Activated T-cell treated with anti-CD3 and anti-CD28 coated beads for 4 hours (primary cell): ENCODE results near the gene SLC44A2.

Experiments used
- DNase-seq: peaks from one replicate; pipeline ENCODE4 v3.0.0-alpha.2; 2020

The SLC44A2 gene

DNA sequence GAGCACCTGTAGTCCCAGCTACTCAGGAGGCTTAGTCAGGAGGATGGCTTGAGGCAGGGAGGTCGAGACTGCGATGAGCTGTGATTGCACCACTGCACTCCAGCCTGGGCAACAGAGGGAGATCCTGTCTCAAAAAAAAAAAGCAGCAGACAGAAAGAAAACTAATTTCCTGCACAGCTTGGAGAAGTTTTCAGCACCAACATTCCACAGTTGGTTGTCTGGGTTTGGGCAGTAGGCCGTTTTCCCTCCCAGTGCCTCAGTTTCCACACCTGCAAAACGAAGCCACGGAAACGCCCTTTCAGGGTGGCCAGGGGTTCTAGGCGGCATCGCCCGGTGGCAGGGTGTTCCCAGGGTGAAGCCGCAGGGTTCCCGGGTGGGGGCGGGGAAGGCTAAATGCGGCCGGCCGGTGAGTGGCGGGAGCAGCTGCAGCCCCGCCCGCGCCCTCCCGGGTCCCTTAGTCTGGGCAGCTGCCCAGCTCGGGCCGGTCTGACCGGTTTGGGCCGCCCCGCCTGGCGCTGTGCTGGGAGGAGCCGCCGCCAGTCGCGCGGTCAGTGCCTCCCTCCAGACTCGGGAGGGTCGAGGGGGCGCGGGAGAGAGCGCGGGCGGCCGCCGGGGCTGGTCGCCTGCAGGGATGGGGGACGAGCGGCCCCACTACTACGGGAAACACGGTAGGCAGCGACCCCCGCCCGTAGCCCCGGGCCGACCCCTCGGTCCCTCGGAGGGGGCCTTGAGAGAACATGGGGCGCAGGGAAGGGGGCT lies at the start of gene SLC44A2:
Gene SLC44A2, plus strand, starts transcription at position 551 of the 759 bp plus-strand sequence. Its CDS starts 81 bp downstream, at position 632.
- no peak for DNase-seq

DNA sequence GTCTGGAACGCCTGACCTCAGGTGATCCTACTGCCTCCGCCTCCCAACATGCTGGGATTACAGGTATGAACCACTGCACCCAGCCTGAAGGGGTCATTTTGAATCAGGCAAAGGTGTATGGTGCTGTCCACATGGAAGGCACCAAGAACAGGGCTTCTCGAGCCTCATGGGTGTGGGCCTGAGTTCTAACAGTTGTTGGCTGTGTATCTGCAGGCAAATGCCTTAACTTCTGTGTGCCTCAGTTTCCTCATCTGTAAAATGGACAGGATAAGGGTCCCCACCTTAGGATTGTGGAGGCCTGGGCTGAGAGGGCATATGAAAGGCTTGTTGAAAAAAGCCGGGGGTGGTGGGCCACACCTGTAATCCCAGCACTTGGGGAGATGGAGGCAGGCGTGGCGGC lies 47.4 kb upstream of the SLC44A2 start:
- no peak for DNase-seq

DNA sequence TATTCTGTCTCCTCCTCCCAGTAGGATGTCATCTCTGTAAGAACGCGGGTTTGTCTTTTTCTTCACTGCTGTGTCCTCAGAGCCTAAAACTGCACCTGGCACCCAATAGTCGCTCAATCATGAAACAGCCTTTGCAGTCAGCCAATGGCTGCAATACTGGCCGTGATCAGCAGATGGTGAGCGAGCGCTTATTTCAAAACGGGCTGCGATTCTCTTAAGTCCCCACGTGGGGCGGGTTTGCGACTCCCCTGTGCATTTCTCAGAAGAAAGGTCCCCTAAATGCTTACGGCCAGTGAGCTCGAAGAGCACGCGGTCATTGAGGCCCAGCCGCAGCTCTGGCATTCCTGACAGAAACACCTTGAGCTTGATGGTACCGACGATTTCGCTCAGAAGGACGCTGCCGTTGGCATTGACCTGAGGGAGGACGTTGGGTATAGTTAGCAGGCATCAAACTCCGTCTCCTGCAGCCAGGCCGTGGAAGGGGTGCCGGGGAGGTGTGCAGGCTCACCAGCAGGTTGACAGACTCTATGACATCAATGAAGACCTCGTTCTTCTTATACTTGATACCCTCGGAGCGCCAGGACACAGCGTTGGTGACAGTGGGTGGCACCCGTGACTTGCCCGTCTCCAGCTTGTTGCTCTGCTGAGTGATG lies 44.2 kb upstream of the SLC44A2 start:
- peak; percentile 91 for DNase-seq

DNA sequence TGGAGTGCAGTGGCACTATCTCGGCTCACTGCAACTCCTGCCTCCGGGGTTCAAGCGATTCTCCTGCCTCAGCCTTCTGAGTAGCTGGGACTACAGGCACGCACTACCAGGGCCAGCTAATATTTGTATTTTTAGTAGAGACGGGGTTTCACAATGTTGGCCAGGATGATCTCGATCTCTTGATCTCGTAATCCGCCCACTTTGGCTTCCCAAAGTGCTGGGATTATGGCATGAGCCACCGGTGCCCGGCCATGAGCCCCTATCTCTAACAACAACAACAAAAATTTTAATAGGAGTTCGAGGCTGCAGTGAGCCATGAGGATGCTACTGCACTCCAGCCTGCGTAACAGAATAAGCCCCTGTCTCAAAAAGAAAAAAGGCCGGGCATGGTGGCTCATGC lies 43.3 kb upstream of the SLC44A2 start:
- no peak for DNase-seq

DNA sequence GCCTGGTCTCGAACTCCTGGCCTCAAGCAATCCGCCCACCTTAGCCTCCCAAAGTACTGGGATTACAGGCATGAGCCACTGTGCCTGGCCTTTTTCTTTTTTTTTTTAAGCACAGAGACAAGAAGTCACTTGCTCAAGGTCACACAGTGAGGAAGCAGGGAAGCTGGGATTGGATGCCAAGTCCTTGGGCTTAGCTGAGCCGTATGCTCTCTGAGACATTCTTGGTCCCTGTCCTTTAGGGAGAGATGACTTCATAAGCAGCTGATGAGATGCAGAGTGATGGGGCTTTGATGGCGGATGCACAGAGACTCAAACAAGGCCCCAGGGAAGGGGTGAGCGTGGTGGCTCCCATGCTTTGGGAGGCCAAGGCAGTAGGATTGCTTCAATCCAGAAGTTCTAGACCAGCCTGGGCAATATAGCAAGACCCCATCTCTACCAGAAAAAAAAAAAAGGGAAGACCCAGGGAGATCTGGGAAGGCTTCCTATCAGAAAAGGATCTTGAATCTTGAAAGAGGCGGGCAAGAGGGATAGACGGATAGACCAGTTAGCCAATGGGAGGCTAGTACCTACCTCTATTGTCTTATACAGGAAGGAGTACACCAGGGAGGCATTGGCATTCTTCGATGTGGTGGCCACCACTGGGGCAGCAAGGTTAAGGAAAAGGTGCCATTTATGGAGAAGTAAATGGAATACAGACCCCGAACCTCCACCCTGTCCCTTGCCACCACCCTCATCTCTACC lies 42.1 kb upstream of the SLC44A2 start:
- no peak for DNase-seq

DNA sequence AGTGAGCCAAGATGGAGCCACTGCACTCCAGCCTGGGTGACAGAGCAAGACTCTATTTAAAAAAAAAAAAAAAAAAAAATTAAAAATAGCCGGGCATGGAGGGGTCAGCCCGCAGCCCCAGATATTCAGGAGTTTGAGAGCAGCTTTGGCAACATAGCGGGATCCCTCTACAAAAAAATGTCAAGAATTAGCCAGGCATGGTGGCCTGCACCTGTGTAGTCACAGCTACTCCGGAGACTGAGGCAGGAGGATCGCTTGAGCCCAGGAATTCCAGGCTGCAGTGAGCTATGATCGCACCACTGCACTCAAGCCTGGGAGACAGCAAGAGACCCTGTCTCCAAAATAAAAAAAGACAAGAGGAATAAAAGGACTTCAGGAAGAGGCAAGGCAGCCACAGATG lies 39.0 kb upstream of the SLC44A2 start:
- no peak for DNase-seq

DNA sequence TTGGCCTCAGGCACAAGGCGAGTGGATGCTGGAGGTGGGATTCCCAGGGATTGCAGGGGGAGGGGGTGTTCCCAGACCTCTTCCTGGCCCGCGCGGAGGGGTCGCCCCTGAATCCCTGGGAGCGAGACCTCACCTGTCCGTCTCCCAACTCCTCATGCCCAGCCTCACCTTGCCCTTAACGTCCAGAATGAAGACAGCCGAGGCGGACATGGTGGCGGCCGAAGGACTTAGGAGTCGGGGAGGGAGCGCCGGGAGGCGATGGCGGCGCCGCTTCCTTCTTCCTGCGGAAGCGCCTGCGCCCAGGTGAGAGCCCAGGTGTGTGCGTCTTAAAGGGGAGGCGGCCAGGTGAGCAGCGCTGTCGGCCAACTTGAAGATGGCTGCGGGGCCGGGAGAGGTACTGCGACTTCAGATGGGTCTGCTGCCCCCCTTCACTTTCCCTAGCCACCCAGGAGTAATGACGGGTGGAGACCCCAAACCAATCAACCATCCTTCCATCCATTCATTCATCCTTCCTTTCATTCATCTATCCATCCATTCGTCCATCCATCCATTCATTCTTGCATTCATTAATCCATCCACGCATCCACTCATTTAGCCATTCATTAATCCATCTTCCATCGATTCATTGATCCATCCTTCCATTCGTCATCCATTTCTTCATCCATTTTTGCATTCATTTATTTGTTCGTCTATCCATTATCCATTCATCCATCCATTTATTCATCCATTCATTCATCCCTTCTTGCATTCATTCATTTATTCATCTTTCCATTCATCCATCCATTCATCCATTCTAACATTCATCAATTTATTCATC lies 38.1 kb upstream of the SLC44A2 start, which contains the start of gene AP1M2:
Gene AP1M2, minus strand, starts transcription at position 291 of the 817 bp plus-strand sequence. Its CDS starts 81 bp downstream, at position 210.
- no peak for DNase-seq

DNA sequence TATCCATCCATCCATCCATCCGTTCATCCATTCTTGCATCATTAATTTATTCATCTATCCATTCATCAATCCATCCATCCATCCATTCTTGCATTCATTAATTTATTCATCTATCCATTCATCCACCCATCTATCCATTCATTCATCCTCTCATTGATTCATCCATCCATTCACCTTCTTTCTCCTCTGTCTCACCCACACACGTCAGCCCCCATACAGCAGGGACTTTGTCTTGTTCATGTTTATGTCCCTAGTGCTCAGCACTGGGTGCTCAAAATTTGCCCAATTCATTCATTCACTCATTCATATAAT lies 37.6 kb upstream of the SLC44A2 start:
- DNase-seq, result no peak

DNA sequence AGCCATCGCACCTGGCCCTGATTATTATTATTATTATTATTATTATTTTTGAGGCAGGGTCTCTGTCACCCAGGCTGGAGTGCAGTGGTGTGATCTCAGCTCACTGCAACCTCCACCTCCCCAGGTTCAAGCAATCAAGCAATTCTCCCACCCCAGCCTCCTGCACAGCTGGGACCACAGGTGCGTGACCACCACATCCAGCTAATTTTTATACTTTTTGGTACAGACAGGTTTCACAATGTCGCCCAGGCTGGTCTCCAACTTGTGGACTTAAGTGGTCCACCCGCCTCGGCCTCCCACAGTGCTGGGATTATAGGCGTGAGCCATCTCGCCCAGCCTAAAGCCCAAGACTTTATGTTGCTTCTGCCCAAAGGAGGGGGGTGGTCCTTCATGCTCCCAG lies 32.2 kb upstream of the SLC44A2 start:
- no peak for DNase-seq

DNA sequence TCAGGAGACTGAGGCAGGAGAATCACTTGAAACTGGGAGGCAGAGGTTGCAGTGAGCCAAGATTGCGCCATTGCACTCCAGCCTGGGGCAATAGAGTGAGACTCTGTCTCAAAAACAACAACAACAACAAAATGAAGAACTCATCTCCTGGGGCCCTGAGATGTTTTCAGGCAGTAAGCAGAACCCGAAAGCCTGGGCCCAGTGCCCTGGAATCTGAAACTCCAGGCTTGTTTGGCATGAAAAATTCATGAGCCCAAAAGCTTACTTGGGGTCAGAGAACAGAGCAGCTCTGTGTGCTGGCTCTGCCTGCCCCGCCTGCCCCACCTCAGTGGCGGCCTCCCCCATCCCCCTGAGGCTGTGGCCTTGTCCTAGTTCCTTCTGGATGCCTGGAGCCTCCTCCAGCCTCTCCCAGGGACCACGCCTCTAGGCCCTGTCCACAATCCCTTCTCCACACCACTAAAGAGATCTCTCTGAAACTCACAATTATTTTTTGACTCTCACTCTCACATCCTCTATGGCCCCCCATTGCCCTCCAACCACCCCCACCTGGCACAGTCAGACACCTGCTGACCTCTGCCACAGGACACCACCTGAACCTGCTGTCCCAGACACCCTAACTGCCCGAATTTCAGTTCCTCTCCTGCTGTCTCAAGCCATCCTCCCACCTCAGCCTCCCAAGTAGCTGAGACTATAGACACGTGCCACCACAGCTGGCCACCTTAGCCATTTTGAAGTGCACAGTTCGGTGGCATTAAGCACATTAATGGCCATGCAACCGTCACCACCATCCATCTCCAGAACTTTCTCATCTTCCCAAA lies 31.3 kb upstream of the SLC44A2 start:
- no peak for DNase-seq

DNA sequence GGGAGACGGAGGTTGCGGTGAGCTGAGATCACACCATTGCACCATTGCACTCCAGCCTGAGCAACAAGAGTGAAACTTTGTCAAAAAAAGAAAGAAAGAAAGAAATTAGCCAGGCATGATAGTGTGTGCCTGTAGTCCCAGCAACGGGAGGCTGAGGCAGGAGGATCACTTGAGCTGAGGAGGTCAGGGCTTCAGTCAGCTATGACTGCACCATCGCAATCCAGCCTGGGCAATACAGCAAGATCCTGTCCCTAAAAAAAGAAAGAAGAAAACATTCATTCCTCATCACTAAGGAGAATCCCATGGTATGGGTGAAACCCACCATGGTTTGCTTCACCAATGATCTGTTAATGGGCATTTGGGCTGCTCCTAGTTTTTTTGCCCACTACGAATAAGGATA lies 25.2 kb upstream of the SLC44A2 start:
- DNase-seq, result no peak

DNA sequence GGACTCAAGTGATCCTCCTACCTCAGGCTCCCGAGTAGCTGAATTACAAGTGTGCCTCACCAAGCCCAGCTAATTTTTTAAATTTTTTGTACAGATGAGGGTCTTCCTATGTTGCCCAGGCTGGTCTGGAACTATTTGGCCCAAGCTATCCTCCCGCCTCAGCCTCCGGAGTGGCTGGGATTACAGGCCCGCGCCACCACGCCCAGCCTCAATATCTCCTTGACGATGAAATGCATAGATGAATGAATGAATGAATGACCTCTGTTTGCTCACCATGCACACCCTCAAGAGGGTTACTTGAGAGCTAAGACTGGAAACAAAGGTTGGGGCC lies 23.4 kb upstream of the SLC44A2 start:
- no peak for DNase-seq

DNA sequence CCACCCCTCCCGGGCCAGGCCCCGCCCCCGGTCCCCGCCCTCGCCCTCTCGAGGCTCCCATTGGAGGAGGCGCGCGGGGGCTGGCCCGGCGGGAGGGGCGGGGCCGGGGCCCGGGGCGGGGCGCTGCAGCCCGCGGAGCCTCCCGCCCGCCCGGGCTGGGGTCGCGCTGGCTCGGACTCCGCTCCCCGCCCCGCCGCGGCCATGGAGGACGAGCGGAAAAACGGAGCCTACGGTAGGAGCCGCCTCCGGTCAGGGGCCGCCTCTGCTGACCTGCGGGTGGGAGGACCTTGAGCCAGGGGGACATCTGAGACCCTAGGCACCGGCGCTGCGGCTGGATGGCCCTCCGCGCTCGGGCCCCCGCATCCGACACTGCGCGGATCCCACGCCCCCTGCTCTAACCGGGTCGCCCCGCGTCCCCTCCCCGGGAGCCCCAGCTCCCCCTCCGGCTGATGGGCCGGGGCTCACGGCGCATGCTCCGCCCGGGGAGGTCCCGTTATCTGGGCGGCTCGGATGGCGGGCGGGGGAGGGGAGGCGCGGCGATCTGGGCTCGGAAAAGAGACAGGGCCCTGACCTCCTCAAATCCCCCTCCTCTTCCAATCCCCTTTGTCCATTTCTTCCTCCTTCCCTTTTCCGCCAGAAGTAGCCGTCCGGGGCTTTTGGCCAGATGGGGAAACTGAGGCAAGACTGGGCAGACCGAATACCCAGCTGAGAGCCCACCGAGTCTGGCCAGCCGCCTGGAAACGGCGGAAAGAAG lies 22.8 kb upstream of the SLC44A2 start:
- peak; percentile 88 for DNase-seq

DNA sequence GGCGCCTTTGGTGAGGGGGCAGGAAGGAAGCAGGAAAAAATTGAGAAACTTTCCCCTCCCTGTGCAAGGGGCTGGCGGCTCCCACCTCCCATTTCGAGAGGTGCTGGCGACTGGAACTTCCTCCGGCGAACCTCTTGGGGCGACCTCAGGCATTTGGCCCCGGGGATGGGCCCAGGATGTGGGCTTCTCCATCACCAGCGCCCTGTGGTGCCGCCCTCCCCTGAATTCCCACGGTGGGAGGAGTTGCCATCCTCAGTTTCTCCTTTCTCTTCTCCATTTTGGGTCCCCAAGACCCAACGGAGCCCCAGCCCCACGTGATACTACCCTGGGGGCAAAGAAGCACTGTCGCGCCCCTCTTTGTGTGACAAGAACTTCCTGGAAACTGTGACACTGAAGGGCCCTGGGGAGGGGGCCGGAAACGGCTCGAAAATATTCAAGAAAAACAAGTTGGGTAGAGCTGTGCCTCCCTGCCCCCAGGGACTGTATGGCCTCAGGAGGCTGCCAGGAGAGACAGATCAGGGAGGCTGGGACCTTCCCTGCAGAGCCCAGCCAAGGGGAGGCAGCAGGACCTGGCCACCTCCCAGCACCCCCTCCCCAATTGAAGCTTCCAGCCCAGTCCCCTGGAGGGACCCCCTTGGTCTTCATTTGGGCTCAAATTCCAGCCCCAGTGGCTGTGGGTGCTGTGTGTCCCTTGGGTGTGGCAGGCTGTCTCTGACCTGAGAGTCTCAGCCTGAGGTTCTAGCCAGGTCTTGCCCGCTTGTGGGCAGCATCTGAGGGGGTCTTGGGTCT lies 22.1 kb upstream of the SLC44A2 start:
- DNase-seq, result peak; percentile 69

DNA sequence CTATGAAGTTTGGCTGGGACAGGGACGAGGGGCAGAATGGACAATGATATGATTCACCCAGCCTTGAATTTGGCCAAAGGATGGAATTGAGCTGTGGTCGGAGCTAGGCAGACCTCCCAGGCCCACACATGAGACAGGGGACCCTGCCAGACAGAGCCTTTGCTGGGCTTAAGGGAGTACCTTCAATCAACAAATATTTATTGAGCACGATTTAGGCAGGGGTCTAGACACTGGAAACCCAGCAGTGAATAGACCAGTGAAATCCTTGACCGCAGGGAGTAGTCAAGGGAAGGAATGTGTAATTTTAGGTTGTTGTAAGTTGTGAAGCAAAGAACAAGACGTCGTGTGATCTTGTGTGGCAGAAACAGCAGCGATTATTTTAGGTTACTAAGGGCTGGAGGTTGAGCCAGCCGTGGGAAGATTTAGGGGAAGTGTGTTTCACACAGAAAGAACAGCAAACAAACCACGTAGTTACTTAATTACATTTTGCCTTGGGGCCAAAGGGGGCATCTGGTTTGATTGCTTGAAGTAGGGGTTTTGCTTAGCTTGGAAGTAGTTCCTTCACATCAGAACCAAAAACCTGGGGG lies 21.4 kb upstream of the SLC44A2 start:
- DNase-seq, result peak; percentile 16

DNA sequence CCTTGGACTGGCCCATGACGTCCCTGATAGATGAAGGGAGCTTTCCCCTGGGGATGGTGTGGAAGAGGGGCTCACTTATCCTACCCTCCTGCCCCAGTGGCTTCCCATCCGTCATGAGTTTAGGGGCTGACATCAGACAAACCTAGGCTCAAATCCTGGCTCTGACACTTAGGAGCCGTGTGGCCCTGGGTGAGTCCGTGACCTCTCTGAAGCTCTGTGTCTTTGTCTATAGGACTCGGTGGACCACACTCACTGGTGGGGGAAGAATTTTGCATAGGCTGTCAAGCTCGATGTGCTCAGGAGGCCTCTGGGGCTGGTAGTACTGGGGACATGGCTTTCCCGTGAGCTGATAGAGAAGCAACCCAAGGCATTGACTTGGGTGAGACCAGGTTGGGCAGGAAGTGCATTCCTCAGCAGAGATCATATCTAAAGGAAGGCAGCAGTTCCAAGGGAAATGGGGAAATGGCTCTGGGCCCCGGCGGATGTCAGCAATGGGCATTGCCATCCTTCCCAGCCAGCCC lies 20.8 kb upstream of the SLC44A2 start:
- no peak for DNase-seq

DNA sequence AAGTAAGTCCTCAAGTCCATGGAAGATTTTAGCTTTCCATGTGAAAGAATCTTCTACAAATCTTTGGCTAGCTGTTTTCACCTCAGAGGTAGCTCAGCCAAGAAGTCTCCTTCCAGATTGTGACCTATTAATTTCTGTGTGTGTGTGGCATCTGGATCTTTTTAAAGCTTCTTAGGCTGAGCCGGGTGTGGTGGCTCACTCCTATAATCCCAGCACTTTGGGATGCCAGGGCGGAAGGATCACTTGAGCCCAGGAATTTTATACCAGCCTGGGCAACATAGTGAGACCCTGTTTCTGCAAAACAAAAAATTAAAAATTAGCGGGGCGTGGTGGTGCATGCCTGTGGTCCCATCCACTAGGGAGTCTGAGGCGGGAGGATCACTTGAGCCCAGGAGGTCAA lies 13.4 kb upstream of the SLC44A2 start:
- DNase-seq, result no peak

DNA sequence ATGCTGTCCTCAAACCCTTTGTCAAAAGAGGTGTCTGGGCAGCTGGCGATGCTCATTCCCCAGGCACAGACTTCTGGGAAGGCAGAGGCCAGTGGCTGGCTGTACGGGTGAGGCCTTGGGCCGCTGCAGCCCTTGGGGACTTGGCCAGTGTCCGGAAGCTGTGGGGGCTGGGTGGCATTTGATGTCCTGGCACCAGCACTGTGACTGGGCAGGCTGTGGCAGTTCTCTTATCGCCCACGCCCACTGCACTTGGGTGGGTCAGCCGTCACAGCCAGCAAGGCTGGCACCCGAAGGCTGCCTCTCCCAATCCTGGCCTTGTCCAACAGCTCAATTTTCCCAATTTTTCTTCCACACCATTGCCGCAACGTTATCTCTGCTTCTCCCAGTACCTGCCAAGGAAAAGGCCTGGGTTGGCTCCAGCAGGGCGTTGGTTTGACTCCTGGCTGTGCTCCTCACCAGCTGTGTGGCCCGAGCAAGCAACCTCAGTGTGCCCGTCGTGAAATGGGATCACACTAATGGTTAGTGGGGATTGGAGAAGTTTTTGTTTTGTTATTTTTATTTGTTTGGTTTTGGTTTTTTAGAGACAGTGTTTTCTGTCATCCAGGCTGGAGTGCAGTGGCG lies 12.7 kb upstream of the SLC44A2 start:
- no peak for DNase-seq

DNA sequence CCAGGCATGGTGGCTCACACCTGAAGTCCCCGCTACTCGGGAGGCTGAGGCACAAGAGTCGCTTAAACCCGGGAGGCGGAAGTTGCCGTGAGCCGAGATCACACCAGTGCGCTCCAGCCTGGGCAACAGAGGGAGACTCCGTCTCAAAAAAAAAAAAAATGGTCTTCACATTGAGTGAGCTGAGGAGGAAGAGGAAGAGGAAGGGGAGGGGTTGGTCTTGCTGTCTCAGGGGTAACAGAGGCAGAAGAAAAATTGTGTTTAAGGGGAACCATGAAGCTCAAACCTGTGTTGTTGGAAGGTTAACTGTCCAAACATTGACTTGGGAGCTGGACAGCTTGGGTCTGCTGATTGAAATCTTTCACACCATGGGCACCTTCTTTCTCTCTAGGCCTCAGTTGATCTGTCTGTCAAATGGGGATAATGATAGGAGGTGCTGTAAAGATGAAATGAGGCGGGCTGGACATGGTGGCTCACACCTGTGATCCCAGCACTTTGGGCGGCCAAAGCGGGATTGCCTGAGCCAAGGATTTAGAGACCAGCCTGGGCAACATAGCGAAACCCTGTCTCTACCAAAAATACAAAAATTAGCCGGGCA lies 9.8 kb upstream of the SLC44A2 start:
- no peak for DNase-seq
